H1 (cell line): ENCODE measurements around the gene SYTL2. TPM values are rescaled to one million over a fixed set of nuclear protein-coding genes. Genes with fewer than 3 reads are reported as not detected.

Experiments
- CTCF ChIA-PET: fragments of 300-600 bp; sonication (Branson Sonifier 250); formaldehyde crosslinking; loops from one replicate; lab custom pipeline; 2021; ENCODE audit not compliant: partially characterized antibody; lab: Charles Lee
- POLR2A ChIA-PET: fragments of 300-600 bp; sonication (Branson Sonifier 250); formaldehyde crosslinking; loops from one replicate; lab custom pipeline; 2021; ENCODE audit warnings: inconsistent platforms; ENCODE audit not compliant: partially characterized antibody; lab: Charles Lee
- DNase-seq, 2 experiments: peaks; one replicate each; pipeline versions ENCODE4 v3.0.0 to v3.0.0-alpha.2; 2010 to 2022; ENCODE audit warnings: low spot score in 2 of 2, low read depth in 1 of 2, mixed read lengths in 1 of 2
- FAIRE-seq: peaks from 2 replicates; lab custom pipeline; 2011; peaks lifted over from hg19 to GRCh38; lab: Jason Lieb, UNC
- H2AFZ ChIP-seq: 2 replicates; pipeline ENCODE4 v1.8.1; 2012; ENCODE audit warnings: low read length, inconsistent platforms
- H2AK5ac ChIP-seq: 2 replicates; pipeline ENCODE4 v1.6.1; 2013; ENCODE audit warnings: low read depth, low read length
- H2BK120ac ChIP-seq: replicated peaks from 2 replicates; pipeline ENCODE3; 2013; ENCODE audit warnings: low read depth, low read length, inconsistent platforms
- H2BK12ac ChIP-seq: 2 replicates; pipeline ENCODE4 v1.6.1; 2013; ENCODE audit warnings: low read depth, low read length
- H2BK15ac ChIP-seq: 2 replicates; pipeline ENCODE4 v1.6.1; 2013; ENCODE audit warnings: low read length
- H2BK20ac ChIP-seq: 2 replicates; pipeline ENCODE4 v1.6.1; 2013; ENCODE audit warnings: low read length
- H2BK5ac ChIP-seq: 2 replicates; pipeline ENCODE4 v1.6.1; 2013; ENCODE audit warnings: low read depth, low read length
- H3K14ac ChIP-seq: 2 replicates; pipeline ENCODE4 v1.6.1; 2013; ENCODE audit warnings: inconsistent platforms; ENCODE audit not compliant: insufficient read length
- H3K18ac ChIP-seq: 2 replicates; pipeline ENCODE4 v1.6.1; 2013; ENCODE audit warnings: low read length; ENCODE audit errors: extremely low read depth
- H3K23ac ChIP-seq: 2 replicates; pipeline ENCODE4 v1.6.1; 2013; ENCODE audit warnings: inconsistent platforms; ENCODE audit not compliant: insufficient read length
- H3K23me2 ChIP-seq: 2 replicates; pipeline ENCODE4 v1.6.1; 2013; ENCODE audit warnings: low read depth, low read length
- H3K27ac ChIP-seq: 2 replicates; pipeline ENCODE4 v1.6.1; 2011; ENCODE audit warnings: low read depth, low read length, inconsistent platforms
- H3K27me3 ChIP-seq, 4 experiments: replicated peaks in 1 of 4; 1 replicate in 1 of 4; 2 replicates in 3 of 4; pipeline versions ENCODE4 v1.6.1 to v1.8.1; 2011 to 2013; ENCODE audit warnings: low read length in 3 of 4, mild to moderate bottlenecking in 3 of 4, inconsistent platforms in 2 of 4, mixed read lengths in 2 of 4, moderate library complexity in 1 of 4; ENCODE audit not compliant: control insufficient read depth in 3 of 4, insufficient read depth in 3 of 4; ENCODE audit errors: extremely low read depth in 1 of 4
- H3K36me3 ChIP-seq, 4 experiments: 2 replicates each; pipeline versions ENCODE4 v1.6.1 to v1.8.1; 2011 to 2013; ENCODE audit warnings: mild to moderate bottlenecking in 4 of 4, low read length in 3 of 4, moderate library complexity in 2 of 4, control low read depth in 1 of 4, inconsistent platforms in 1 of 4; ENCODE audit not compliant: insufficient read depth in 4 of 4, control insufficient read depth in 2 of 4
- H3K4ac ChIP-seq: replicated peaks from 2 replicates; pipeline ENCODE3; 2013; ENCODE audit warnings: low read length, low read depth, mixed read lengths, inconsistent platforms; ENCODE audit not compliant: insufficient read length
- H3K4me1 ChIP-seq, 4 experiments: replicated peaks in 1 of 4; 1 replicate in 1 of 4; 2 replicates in 3 of 4; pipeline versions ENCODE4 v1.6.1 to v1.8.1; 2011 to 2013; ENCODE audit warnings: low read length in 3 of 4, inconsistent platforms in 2 of 4, mixed read lengths in 1 of 4; ENCODE audit not compliant: insufficient read depth in 4 of 4, control insufficient read depth in 3 of 4
- H3K4me2 ChIP-seq, 2 experiments: 2 replicates each; pipeline versions ENCODE4 v1.6.1 to v1.8.1; 2011 to 2013; ENCODE audit warnings: low read depth in 2 of 2, low read length in 2 of 2, control low read depth in 1 of 2, inconsistent platforms in 1 of 2, mild to moderate bottlenecking in 1 of 2; ENCODE audit not compliant: insufficient read depth in 1 of 2
- H3K4me3 ChIP-seq, 4 experiments: fragments of 200-600, 300-600 bp in 1 of 4; sonication (generic), shearing (Covaris generic), sonication (Bioruptor Twin) in 1 of 4; 2 replicates each; pipeline versions ENCODE4 v1.5.1 to v1.8.1; 2011 to 2016; ENCODE audit warnings: low read length in 4 of 4, low read depth in 3 of 4, control low read depth in 2 of 4, inconsistent platforms in 2 of 4, mild to moderate bottlenecking in 2 of 4, mixed read lengths in 1 of 4, moderate library complexity in 1 of 4; ENCODE audit not compliant: insufficient read depth in 2 of 4; ENCODE audit errors: extremely low read depth in 1 of 4
- H3K56ac ChIP-seq: replicated peaks from 2 replicates; pipeline ENCODE3; 2013; ENCODE audit warnings: low read depth, mild to moderate bottlenecking, mixed read lengths, low read length, inconsistent platforms; ENCODE audit not compliant: insufficient read length
- H3K79me1 ChIP-seq: 2 replicates; pipeline ENCODE4 v1.6.1; 2013; ENCODE audit warnings: low read depth, low read length, control low read depth
- H3K79me2 ChIP-seq, 2 experiments: 2 replicates each; pipeline versions ENCODE4 v1.6.1 to v1.8.1; 2012 to 2013; ENCODE audit warnings: low read length in 2 of 2, mild to moderate bottlenecking in 2 of 2, inconsistent platforms in 1 of 2; ENCODE audit not compliant: insufficient read depth in 2 of 2, control insufficient read depth in 1 of 2
- H3K9ac ChIP-seq, 4 experiments: replicated peaks in 1 of 4; 1 replicate in 1 of 4; 2 replicates in 3 of 4; pipeline versions ENCODE4 v1.6.1 to v1.8.1; 2011 to 2013; ENCODE audit warnings: low read depth in 3 of 4, low read length in 3 of 4, control low read depth in 2 of 4, mild to moderate bottlenecking in 2 of 4, moderate library complexity in 2 of 4, inconsistent platforms in 1 of 4; ENCODE audit errors: extremely low read depth in 1 of 4
- H3K9me3 ChIP-seq, 2 experiments: 2 replicates each; pipeline versions ENCODE4 v1.6.1 to v1.8.1; 2012 to 2013; ENCODE audit warnings: mild to moderate bottlenecking in 2 of 2, moderate library complexity in 2 of 2, control low read depth in 1 of 2, inconsistent platforms in 1 of 2, low read depth in 1 of 2, low read length in 1 of 2, mixed read lengths in 1 of 2; ENCODE audit not compliant: insufficient read depth in 2 of 2
- H4K20me1 ChIP-seq, 2 experiments: replicated peaks in 1 of 2; 2 replicates each; pipeline versions ENCODE3 to v1.8.1; 2011 to 2013; ENCODE audit warnings: inconsistent platforms in 2 of 2, low read length in 2 of 2, mild to moderate bottlenecking in 1 of 2; ENCODE audit not compliant: insufficient read depth in 2 of 2, control insufficient read depth in 1 of 2
- H4K5ac ChIP-seq: 2 replicates; pipeline ENCODE4 v1.6.1; 2013; ENCODE audit warnings: low read length, low read depth, mixed read lengths, inconsistent platforms; ENCODE audit not compliant: insufficient read length
- H4K8ac ChIP-seq: 2 replicates; pipeline ENCODE4 v1.8.0; 2013; ENCODE audit warnings: mild to moderate bottlenecking, moderate library complexity, low read length, inconsistent platforms; ENCODE audit not compliant: insufficient read depth; ENCODE audit errors: extremely low read depth
- H4K91ac ChIP-seq: replicated peaks from 2 replicates; pipeline ENCODE3; 2013; ENCODE audit warnings: low read length, mixed read lengths, inconsistent platforms; ENCODE audit not compliant: insufficient read length
- CHD1 ChIP-seq: IDR thresholded peaks from 2 replicates; pipeline ENCODE4 v1.6.1; 2012; ENCODE audit warnings: low read depth, low read length, improper control_type of control experiment
- EP300 ChIP-seq, 2 experiments: IDR thresholded peaks; 1 replicate in 1 of 2; 2 replicates in 1 of 2; pipeline ENCODE4 v1.6.1; 2011 to 2012; ENCODE audit warnings: low read depth in 2 of 2, low read length in 2 of 2, mild to moderate bottlenecking in 2 of 2, borderline replicate concordance in 1 of 2, inconsistent platforms in 1 of 2, moderate library complexity in 1 of 2
- FOSL1 ChIP-seq: IDR thresholded peaks from 2 replicates; pipeline ENCODE4 v1.6.1; 2011; ENCODE audit warnings: mild to moderate bottlenecking, low read depth, low read length, moderate library complexity; ENCODE audit not compliant: insufficient read depth
- HDAC2 ChIP-seq, 2 experiments: fragments of 300-600 bp in 1 of 2; sonication (generic) in 1 of 2; IDR thresholded peaks; 2 replicates each; pipeline ENCODE4 v1.6.1; 2011 to 2012; ENCODE audit warnings: low read depth in 2 of 2, low read length in 2 of 2, mild to moderate bottlenecking in 2 of 2, moderate library complexity in 2 of 2, borderline replicate concordance in 1 of 2, inconsistent platforms in 1 of 2
- MAFK ChIP-seq: IDR thresholded peaks from 2 replicates; pipeline ENCODE4 v1.6.1; 2012; ENCODE audit warnings: low read depth, mild to moderate bottlenecking, improper control_type of control experiment, low read length
- RBBP5 ChIP-seq: IDR thresholded peaks from 2 replicates; pipeline ENCODE4 v1.7.1; 2012; ENCODE audit warnings: low read depth, mild to moderate bottlenecking, inconsistent platforms, low read length, moderate library complexity, borderline replicate concordance
- SIRT6 ChIP-seq: IDR thresholded peaks from one replicate; pipeline ENCODE4 v1.7.1; 2012; ENCODE audit warnings: low read length, inconsistent platforms
- SP2 ChIP-seq: IDR thresholded peaks from 2 replicates; pipeline ENCODE4 v1.6.1; 2012; ENCODE audit warnings: mild to moderate bottlenecking, low read length, inconsistent platforms
- SUZ12 ChIP-seq: fragments of 200-600 bp; sonication (generic); IDR thresholded peaks from 2 replicates; pipeline ENCODE4 v1.6.1; 2012; ENCODE audit warnings: mild to moderate bottlenecking, inconsistent platforms, low read length, moderate library complexity, mixed read lengths
- USF2 ChIP-seq: IDR thresholded peaks from 2 replicates; pipeline ENCODE4 v1.6.1; 2011; ENCODE audit warnings: low read length, improper control_type of control experiment
- WGBS, 2 experiments: shearing (Covaris generic) in 1 of 2; methylation state at CpG; one replicate each; pipeline versions ENCODE4 v1.1.6 to v1.1.7; 2013 to 2015; ENCODE audit warnings: low lambda C conversion rate in 2 of 2, mixed read lengths in 2 of 2, inconsistent platforms in 1 of 2, low coverage in 1 of 2, missing lambda C conversion rate in 1 of 2; ENCODE audit not compliant: insufficient replicate concordance in 2 of 2, insufficient coverage in 1 of 2, insufficient read length in 1 of 2; ENCODE audit errors: extremely low coverage in 1 of 2, missing lambda C conversion rate in 1 of 2; 5-methylcytosine and 5-hydroxymethylcytosine counted together
- polyA plus RNA-seq, 7 experiments: library from polyadenylated mRNA; depleted of rRNA in 3 of 7; stranded (reverse) in 5 of 7; unstranded in 2 of 7; fragments of >200 nt in 5 of 7; fragments of 200-250 nt in 2 of 7; gene quantifications; 1 replicate in 5 of 7; 2 replicates in 1 of 7; 4 replicates in 1 of 7; pipeline versions ENCODE4 v1.2.1 to v1.2.3, GENCODE V29; 2011 to 2013; ENCODE audit warnings: missing spikeins in 2 of 7, mixed read lengths in 2 of 7
- total RNA-seq: library from RNA; stranded (reverse); fragmentation: NEBNext Ultra II Directional; extraction: Animal tissue kit (Norgen Biotek cat#: 25700); gene quantifications from 2 replicates; pipeline ENCODE4 v1.2.1, GENCODE V29; 2021

The SYTL2 gene
- total and polyA plus RNA-seq, 2 of the 8 experiments (the other 6 are each of a cell fraction or from before 2014, with no cell fraction given), result 1.3 to 9.1 TPM

- Histone ChIP-seq H2BK120ac (no peak overlapping the region), H2BK5ac (no peak overlapping the region), H2BK15ac (no peak overlapping the region), H3K27ac (no peak overlapping the region), H3K4me1 (no peaks in the 10 kb centered on the region), H3K56ac (no peak overlapping the region), H3K9me3 (0 out of 4 replicates have a peak, but pooled peaks cover 0 to 4% of the 10 kb centered on the region in 2 experiments), H2BK20ac (no peak overlapping the region), H4K8ac (no peak overlapping the region), H3K4ac (no peak overlapping the region), H3K36me3 (no peaks in the 10 kb centered on the region), H3K79me2 (no peaks in the 10 kb centered on the region), H2BK12ac (no peak overlapping the region), H2AK5ac (no peak overlapping the region), H3K4me2 (no peak overlapping the region), H3K27me3 (no peaks in the 10 kb centered on the region), H3K79me1 (no peaks in the 10 kb centered on the region), H3K4me3 (no peak overlapping the region), H3K23me2 (no peaks in the 10 kb centered on the region), H3K23ac (no peak overlapping the region), H4K20me1 (no peaks in the 10 kb centered on the region), H3K9ac (no peak overlapping the region), H2AFZ (no peak overlapping the region), H3K18ac (no peak overlapping the region), H3K14ac (no peak overlapping the region), H4K5ac (no peak overlapping the region), H4K91ac (no peak overlapping the region)
- TF ChIP-seq SIRT6 (no peak), FOSL1 (no peak), SUZ12 (no peak), HDAC2 (IDR thresholded peaks at IDR 0.05; ENCODE audit: borderline replicate concordance in 1 of 2, low read depth in 2 of 2, low read length in 2 of 2) (no peak), RBBP5 (no peak), EP300 (IDR thresholded peaks at IDR 0.05; ENCODE audit: borderline replicate concordance in 1 of 2, low read depth in 2 of 2, low read length in 2 of 2) (no peak), USF2 (no peak), MAFK (no peak), SP2 (no peak), CHD1 (no peak)
- DNase-seq (no peak), FAIRE-seq (no peak)
- POLR2A ChIA-PET, result no interaction called here
- 74% methylated on average over 3 of the region's 3 CpGs; no CpG with 5 or more reads in 1 of the 2 experiments for WGBS, 2 experiments
- CTCF ChIA-PET, result interaction anchor here (0.9 to 1.1 kb wide), 2 partner anchors 9 to 19 kb away, joined by 3 read pairs; partner anchors contain the start of gene CCDC83
Observed at GRCh38 chr11:85835729-85836128, 24.8 kb upstream of the SYTL2 start.
